ENCODE results near the gene MBIP.

MBIP gene

DNA sequence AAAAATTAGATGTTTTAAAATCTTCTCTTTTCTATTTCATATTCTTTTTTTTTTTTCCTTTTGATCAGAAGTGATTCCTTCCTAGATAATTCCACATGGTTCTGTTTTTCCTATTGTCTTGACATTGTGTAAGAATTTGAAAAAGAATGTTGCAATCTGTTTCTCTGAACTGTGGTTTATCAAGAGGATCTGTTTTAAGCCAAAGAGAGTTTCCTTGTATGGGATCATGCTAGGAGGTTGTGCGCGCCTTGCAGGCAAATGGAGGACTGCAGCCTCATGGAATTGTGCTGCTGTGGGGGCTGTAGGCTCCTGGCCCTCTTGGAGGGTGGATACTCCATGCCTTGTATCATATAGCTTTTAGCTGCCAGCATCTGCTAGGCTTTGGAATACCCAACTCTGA is 43.3 kb upstream of the MBIP start:
- H3K79me2 ChIP-seq (ENCODE audit: insufficient read depth, low read length) = no peaks in the 10 kb centered on the region
- H4K20me1 ChIP-seq (ENCODE audit: insufficient read depth, low read length) = no peaks in the 10 kb centered on the region
- no peak for ATAC-seq (ENCODE audit: insufficient read depth, low read depth)
- TF ChIP-seq CTCF (IDR thresholded peaks at IDR 0.05; ENCODE audit: borderline replicate concordance, extremely low read depth, low read length, poor library complexity, severe bottlenecking) (no peak), EZH2 (IDR thresholded peaks at IDR 0.05; ENCODE audit: borderline replicate concordance, low read depth, low read length, severe bottlenecking) (no peak)
- no peak overlapping the region for H3K27ac ChIP-seq (ENCODE audit: low read length)
- no peak for DNase-seq
- no peak overlapping the region for H3K4me2 ChIP-seq (ENCODE audit: insufficient read depth, low read length)
- H3K4me1 ChIP-seq (ENCODE audit: insufficient read depth, low read length) = no peaks in the 10 kb centered on the region
- H3K9ac ChIP-seq (ENCODE audit: low read depth, low read length) = no peak overlapping the region
- H3K9me3 ChIP-seq (ENCODE audit: insufficient read depth, low read length, severe bottlenecking) = no peaks in the 10 kb centered on the region
- no peak overlapping the region for H2AFZ ChIP-seq (ENCODE audit: low read depth, low read length)
- H3K27me3 ChIP-seq (ENCODE audit: insufficient read depth, low read length, poor library complexity) = peaks cover 9% of the 10 kb centered on the region
- H3K4me3 ChIP-seq (ENCODE audit: low read depth in 1 of 2, low read length in 2 of 2) = no peak overlapping the region
- H3K36me3 ChIP-seq (ENCODE audit: insufficient read depth, low read length) = no peaks in the 10 kb centered on the region

GRCh38 chr14:36362648-36363047 is 42.2 kb upstream of the MBIP start:
- Histone ChIP-seq H3K4me1 (ENCODE audit: insufficient read depth, low read length) (no peaks in the 10 kb centered on the region), H4K20me1 (ENCODE audit: insufficient read depth, low read length) (no peaks in the 10 kb centered on the region), H3K9me3 (ENCODE audit: insufficient read depth, low read length, severe bottlenecking) (no peaks in the 10 kb centered on the region), H3K36me3 (ENCODE audit: insufficient read depth, low read length) (no peaks in the 10 kb centered on the region), H3K79me2 (ENCODE audit: insufficient read depth, low read length) (no peaks in the 10 kb centered on the region), H2AFZ (ENCODE audit: low read depth, low read length) (no peak overlapping the region), H3K27me3 (ENCODE audit: insufficient read depth, low read length, poor library complexity) (peaks cover 4% of the 10 kb centered on the region), H3K9ac (ENCODE audit: low read depth, low read length) (no peak overlapping the region), H3K4me2 (ENCODE audit: insufficient read depth, low read length) (no peak overlapping the region), H3K27ac (ENCODE audit: low read length) (no peak overlapping the region), H3K4me3 (ENCODE audit: low read depth in 1 of 2, low read length in 2 of 2) (no peak overlapping the region)
- TF ChIP-seq CTCF (IDR thresholded peaks at IDR 0.05; ENCODE audit: borderline replicate concordance, extremely low read depth, low read length, poor library complexity, severe bottlenecking) (no peak), EZH2 (IDR thresholded peaks at IDR 0.05; ENCODE audit: borderline replicate concordance, low read depth, low read length, severe bottlenecking) (no peak)
- DNase-seq (no peak), ATAC-seq (ENCODE audit: insufficient read depth, low read depth) (no peak)

DNA sequence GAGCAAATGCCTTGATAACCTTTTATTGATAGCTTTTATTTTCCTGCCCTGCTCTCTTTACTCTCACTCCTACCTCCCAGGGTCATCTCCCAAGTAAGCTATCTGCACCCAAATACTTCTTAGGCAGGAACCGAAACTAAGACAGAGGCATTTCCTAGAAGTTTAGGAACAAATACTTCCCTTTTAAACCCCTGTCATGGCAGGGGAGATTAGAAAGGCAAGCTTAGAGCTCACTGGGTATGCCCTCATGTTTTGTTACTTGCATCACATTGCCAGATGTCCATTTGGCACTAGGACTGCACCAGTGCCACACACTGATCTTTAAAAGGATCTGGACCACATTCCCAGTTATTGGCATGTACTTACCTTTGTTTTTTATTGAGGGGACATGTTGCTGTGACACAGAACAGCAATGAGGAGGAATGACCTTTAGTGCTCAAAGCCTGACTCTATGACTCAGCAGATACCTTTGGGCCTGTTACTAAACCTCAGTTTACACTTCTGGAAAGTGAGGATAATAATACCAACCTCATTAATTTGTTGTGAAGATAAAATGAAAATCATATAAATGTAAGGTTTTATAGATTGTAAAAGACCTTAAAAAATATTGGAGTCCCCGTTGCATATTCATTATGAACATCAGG is 40.9 kb upstream of the MBIP start:
- Histone ChIP-seq H3K4me2 (ENCODE audit: insufficient read depth, low read length) (no peak overlapping the region), H3K9me3 (ENCODE audit: insufficient read depth, low read length, severe bottlenecking) (peaks cover 2% of the 10 kb centered on the region), H3K9ac (ENCODE audit: low read depth, low read length) (no peak overlapping the region), H4K20me1 (ENCODE audit: insufficient read depth, low read length) (no peaks in the 10 kb centered on the region), H3K4me1 (ENCODE audit: insufficient read depth, low read length) (no peaks in the 10 kb centered on the region), H3K4me3 (ENCODE audit: low read depth in 1 of 2, low read length in 2 of 2) (no peak overlapping the region), H3K36me3 (ENCODE audit: insufficient read depth, low read length) (no peaks in the 10 kb centered on the region), H3K27ac (ENCODE audit: low read length) (no peak overlapping the region), H3K27me3 (ENCODE audit: insufficient read depth, low read length, poor library complexity) (peaks cover 3% of the 10 kb centered on the region), H2AFZ (ENCODE audit: low read depth, low read length) (no peak overlapping the region), H3K79me2 (ENCODE audit: insufficient read depth, low read length) (no peaks in the 10 kb centered on the region)
- TF ChIP-seq CTCF (IDR thresholded peaks at IDR 0.05; ENCODE audit: borderline replicate concordance, extremely low read depth, low read length, poor library complexity, severe bottlenecking) (no peak), EZH2 (IDR thresholded peaks at IDR 0.05; ENCODE audit: borderline replicate concordance, low read depth, low read length, severe bottlenecking) (no peak)
- DNase-seq (no peak), ATAC-seq (ENCODE audit: insufficient read depth, low read depth) (no peak)

All from DND-41 (cell line).